GM13976 (cell line): ENCODE results near the gene MS4A14.
A peak's percentile ranks its signal among the peaks of the same experiment; 100 is the strongest.

Source experiments
- DNase-seq: peaks from one replicate; pipeline ENCODE4 v3.0.0; 2012; ENCODE audit warnings: low spot score
- in situ Hi-C: fragments of 300-500 bp; cut with MboI; formaldehyde crosslinking; loops from one replicate; pipeline ENCODE4 v1.12.0; 2022; ENCODE audit warnings: low sequenced_read_pairs, mixed read lengths, inconsistent platforms; ENCODE audit not compliant: unreplicated experiment
- TF ChIP-seq, protein P1 (sequence below): IDR thresholded peaks from 2 replicates; pipeline ENCODE4 v1.5.1; 2012; ENCODE audit warnings: borderline replicate concordance, mild to moderate bottlenecking; ENCODE audit not compliant: insufficient read depth; ENCODE audit errors: extremely low read depth, missing control alignments, control extremely low read depth

The MS4A14 gene

DNA sequence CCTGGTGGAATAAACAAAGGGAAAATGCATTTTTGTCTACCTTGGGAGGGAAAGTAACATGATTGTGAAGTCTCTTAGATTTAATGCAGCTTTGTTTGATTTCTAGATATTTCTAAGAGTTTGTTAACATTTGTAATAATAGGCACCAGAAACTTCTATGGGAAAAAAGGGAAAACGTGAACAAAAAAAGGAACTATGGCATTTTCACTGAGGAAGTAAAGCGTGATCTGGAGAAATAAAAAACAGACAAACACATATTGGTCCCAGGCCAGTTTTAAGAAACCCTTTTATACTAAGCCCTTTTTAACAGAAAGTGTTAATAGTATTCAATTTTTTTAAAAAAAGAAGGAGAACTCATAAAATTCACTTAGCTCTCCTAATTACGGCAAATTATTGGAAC lies 24.9 kb upstream of the MS4A14 start:
- TF ChIP-seq, protein P1, sequence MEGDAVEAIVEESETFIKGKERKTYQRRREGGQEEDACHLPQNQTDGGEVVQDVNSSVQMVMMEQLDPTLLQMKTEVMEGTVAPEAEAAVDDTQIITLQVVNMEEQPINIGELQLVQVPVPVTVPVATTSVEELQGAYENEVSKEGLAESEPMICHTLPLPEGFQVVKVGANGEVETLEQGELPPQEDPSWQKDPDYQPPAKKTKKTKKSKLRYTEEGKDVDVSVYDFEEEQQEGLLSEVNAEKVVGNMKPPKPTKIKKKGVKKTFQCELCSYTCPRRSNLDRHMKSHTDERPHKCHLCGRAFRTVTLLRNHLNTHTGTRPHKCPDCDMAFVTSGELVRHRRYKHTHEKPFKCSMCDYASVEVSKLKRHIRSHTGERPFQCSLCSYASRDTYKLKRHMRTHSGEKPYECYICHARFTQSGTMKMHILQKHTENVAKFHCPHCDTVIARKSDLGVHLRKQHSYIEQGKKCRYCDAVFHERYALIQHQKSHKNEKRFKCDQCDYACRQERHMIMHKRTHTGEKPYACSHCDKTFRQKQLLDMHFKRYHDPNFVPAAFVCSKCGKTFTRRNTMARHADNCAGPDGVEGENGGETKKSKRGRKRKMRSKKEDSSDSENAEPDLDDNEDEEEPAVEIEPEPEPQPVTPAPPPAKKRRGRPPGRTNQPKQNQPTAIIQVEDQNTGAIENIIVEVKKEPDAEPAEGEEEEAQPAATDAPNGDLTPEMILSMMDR, result no peak
- in situ Hi-C loops, result no loop called here
- DNase-seq, result no peak

DNA sequence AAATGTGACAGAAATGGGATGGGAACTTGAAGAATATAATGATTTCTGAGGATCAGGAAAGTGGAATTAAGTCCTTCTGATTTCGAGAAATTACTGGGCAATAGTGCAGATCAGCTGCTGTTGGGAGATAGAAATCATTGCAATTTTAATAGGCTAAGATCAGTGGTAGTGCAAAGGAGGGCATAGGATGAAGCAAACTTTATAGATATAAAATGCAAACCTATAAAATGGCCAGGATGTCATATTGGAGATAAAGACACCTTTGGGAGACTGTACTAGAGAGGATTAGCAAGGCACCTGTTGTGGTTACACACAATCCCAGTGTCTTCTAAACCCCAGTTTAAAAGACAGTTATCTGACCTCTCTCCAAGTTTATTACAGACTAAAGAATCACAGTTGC lies 24.4 kb upstream of the MS4A14 start:
- no peak for DNase-seq
- TF ChIP-seq, protein P1, result no peak
- in situ Hi-C loops, result no loop called here

DNA sequence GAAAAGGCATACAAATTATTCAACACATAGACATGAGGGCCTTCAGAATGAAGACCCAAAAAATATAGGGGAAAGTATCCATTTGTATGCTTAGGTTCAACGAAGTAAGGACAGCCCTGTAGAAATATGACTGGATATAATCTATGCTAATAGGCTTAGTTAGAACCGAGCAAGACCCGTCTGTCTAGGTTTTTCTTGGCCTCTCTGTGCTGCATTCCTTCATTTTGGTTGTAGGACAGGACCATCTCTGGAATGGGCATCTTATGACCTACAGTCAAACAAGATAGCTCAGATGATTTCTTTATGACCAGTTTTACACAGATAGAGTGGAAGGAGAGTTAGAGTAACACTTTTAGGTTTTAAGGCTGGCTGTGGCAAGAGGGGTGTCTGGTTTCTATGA lies 23.5 kb upstream of the MS4A14 start:
- DNase-seq, result no peak

DNA sequence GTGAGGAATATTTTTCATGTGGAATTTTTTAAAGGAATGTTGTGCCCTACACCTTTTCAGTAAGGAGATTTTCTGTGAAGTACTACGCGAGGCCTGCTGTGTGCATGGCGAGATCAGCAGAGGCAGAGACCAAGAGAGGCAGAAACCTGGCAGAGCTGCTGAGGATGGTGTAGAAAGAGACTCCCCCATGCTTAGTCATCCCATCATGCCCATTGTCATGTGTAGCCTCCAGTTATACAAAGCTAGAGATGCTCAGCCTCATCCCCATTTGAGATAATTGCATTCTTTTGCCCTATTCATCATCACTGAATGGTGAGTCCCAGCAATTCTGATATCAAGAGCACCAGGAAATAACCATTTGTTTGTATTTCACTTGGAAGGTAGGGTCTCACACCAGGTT lies 20.9 kb upstream of the MS4A14 start:
- TF ChIP-seq, protein P1, result no peak
- in situ Hi-C loops, result no loop called here
- no peak for DNase-seq

More for the DNA sequence above, 23.5 kb upstream of the MS4A14 start:
- TF ChIP-seq, protein P1, result no peak
- in situ Hi-C loops, result no loop called here

DNA sequence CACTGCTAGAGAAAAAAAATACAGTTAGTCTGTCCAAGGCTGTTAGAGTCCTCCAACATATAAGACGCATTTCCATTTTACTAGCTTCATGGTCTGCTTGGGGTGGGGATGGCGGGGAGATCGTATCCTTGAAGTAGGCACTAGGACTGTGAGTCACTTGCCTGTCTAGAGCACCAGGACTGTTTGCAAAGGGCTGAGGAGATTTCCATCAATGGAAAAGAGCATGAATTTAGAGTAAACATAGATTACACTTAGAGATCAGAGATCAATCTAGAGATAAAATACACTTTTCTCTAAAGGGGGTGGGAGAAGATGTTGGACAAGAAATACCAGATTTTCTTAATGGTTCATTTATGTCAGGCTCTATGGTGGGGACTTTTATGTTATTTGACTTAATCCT lies 19.7 kb upstream of the MS4A14 start:
- TF ChIP-seq, protein P1, result no peak
- DNase-seq, result no peak
- in situ Hi-C loops, result no loop called here

DNA sequence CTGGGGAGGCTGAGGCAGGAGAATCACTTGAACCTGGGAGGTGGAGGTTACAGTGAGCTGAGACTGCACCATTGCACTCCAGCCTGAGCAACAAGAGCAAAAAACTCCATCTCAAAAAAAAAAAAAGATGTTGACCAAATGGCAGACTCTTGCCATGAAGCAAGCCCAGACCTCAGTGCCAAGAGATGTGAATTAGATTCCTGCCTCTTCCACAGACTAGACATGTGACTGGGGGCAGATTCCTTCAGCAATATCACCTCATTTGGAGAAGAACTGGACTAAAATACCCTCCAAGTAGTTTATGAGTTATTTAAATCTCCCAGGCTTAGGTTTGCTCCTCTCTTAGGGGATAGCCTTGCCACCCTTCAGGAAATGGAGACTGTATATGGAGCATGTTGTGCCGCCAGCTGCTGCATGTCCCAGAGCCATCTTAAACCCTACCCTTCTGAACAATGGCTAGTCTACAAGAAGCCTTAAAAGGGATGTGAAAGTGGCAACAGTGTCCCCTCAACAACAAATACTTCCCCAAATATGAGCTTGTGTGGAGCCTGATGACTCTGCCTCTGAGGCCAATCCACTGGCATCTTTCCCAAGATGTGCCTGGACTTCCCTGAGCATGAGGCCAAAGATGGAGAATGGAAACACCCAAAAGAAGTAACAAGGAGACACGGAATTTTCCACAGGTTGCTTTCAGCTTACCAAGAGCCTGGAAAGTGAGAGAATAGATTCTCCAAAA lies 18.7 kb upstream of the MS4A14 start:
- in situ Hi-C loops, result no loop called here
- TF ChIP-seq, protein P1, result no peak
- DNase-seq, result peak; percentile 58

DNA sequence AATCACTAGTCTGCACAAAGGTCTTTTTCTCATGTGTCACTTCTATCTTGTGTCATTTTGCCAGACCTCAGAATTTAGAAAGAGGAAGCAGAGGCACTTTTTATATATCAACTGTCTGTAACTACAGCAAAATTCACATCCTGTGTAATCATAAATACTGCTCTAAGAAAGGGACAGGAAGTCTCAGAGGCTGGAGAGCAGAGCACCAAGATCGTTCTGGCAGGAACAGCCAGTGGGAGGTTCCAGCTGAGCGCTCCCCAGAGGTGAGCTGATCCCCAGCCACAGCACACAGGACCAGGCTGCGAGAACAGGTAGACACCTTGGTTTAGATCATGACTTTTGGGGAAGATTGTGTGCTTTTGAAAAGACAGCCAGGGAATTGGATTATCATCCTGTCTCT lies 17.9 kb upstream of the MS4A14 start, which contains the start of gene MS4A7:
TSS of gene MS4A7 (plus strand) at position 179 of the 400 bp plus-strand sequence. CDS start 4,610 bp downstream, outside the sequence.
- TF ChIP-seq, protein P1, result no peak
- in situ Hi-C loops, result no loop called here
- DNase-seq, result peak; percentile 71
